Measurements from ENCODE around the gene JSRP1. TPM values are rescaled to one million over a fixed set of nuclear protein-coding genes. Genes with fewer than 3 reads are reported as not detected.

The JSRP1 gene
- total and polyA plus RNA-seq, 10 of the 15 experiments (the other 5 are each of a cell fraction or from before 2014, with no cell fraction given), result 0.41 to 0.91 (median 0.49) TPM; not detected in 7

- peak; percentile 75 for TF ChIP-seq E2F4 (IDR thresholded peaks at IDR 0.05; ENCODE audit: low read depth, low read length)
- peak; percentile 81 for TF ChIP-seq LARP7 (IDR thresholded peaks at IDR 0.05)
- no peak for TF ChIP-seq MLLT1 (IDR thresholded peaks at IDR 0.05)
- no peak for TF ChIP-seq BMI1 (IDR thresholded peaks at IDR 0.05; ENCODE audit: borderline replicate concordance)
- TF ChIP-seq PKNOX1 (IDR thresholded peaks at IDR 0.05), result peak; percentile 6; the same call in 1 of the 2 replicates
- no peak for TF ChIP-seq BCLAF1 (IDR thresholded peaks at IDR 0.05)
- TF ChIP-seq NR2C2 (IDR thresholded peaks at IDR 0.05; ENCODE audit: borderline replicate concordance, control insufficient read depth, insufficient read length, low read depth), result peak; percentile 81
- TF ChIP-seq ZNF622 (IDR thresholded peaks at IDR 0.05), result no peak
- TF ChIP-seq RAD21 (IDR thresholded peaks at IDR 0.05; ENCODE audit: insufficient read depth, low read depth, low read length), result peak; percentile 94
- TF ChIP-seq MYB (IDR thresholded peaks at IDR 0.05; ENCODE audit: borderline replicate concordance, low read depth, low read length), result no peak
- TF ChIP-seq MTA2 (IDR thresholded peaks at IDR 0.05; ENCODE audit: low read depth), result peak; percentile 71
- peak; percentile 98 for TF ChIP-seq NR2C1 (IDR thresholded peaks at IDR 0.05)
- 0 out of 2 replicates have a peak, but pooled peaks have one; percentile 5 for TF ChIP-seq SPI1 (IDR thresholded peaks at IDR 0.05; ENCODE audit: borderline replicate concordance, insufficient read depth, low read depth, low read length)
- no peak for TF ChIP-seq IRF4 (IDR thresholded peaks at IDR 0.05; ENCODE audit: low read depth, low read length)
- TF ChIP-seq JUNB (IDR thresholded peaks at IDR 0.05), result no peak
- TF ChIP-seq ESRRA (IDR thresholded peaks at IDR 0.05; ENCODE audit: low read length), result no peak
- TF ChIP-seq SMAD1 (IDR thresholded peaks at IDR 0.05; ENCODE audit: low read depth, partially characterized antibody), result no peak
- no peak for TF ChIP-seq HDAC6 (IDR thresholded peaks at IDR 0.05; ENCODE audit: unreplicated experiment)
- TF ChIP-seq STAT3 (IDR thresholded peaks at IDR 0.05; ENCODE audit: low read depth, low read length), result no peak
- 0 out of 2 replicates have a peak, but pooled peaks have one; percentile 16 for TF ChIP-seq NFYB (IDR thresholded peaks at IDR 0.05; ENCODE audit: insufficient read depth, low read depth, low read length)
- no peak for TF ChIP-seq IRF5 (IDR thresholded peaks at IDR 0.05; ENCODE audit: borderline replicate concordance)
Measured at GRCh38 chr19:2236314-2237050, 19.7 kb downstream of the JSRP1 start, which contains the start of the genes PLEKHJ1 and SF3A2 (continued).

All from GM12878 (cell line).